ENCODE measurements around the gene TRIM9. TPM values are rescaled to one million over a fixed set of nuclear protein-coding genes. Genes with fewer than 3 reads are reported as not detected.

The TRIM9 gene
- total RNA-seq, 1 donor from 2014 or later = under 0.01 TPM

DNA sequence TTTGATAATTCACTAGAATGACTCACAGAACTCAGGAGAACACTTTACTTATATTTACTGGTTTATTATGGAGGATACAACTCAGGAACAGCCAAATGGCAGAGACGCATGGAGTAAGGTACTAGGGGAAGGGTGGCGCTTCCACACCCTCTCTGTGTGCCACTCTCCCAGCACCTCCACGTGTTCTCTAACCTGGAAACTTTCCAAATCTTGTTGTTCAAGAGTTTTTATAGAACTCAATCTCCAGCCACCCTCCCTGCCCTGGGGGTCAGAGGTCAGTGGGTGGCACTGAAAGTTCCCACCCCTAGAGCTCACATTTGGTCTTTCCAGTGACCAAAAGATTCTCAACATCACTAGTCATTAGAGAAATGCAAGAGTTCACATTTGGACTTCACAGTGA is 13.2 kb downstream of the TRIM9 start:
- H3K27me3 ChIP-seq (ENCODE audit: control insufficient read depth, insufficient read depth, low read length) = no peaks in the 10 kb centered on the region
- no peak for FAIRE-seq

DNA sequence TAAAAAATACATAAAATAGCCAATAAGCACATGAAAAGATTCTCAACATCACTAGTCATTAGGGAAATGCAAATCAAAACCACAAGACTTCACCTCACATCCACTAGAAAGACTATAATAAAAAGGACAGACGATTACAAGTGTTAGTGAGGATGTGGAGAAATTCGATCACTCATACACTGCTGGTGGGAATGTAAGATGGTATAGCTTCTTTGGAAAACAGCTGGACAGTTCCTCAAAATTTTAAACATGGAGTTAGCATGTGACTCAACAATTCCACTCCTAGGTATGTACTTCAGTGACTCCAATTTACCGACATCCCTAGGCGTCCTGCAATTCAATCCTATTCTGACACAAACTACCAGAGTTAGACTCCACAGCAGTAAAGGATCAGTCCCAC is 13.7 kb downstream of the TRIM9 start:
- H3K4me3 ChIP-seq (ENCODE audit: low read depth, low read length) = no peak overlapping the region
- DNase-seq (ENCODE audit: low read depth) (no peak), FAIRE-seq (no peak)
- TF ChIP-seq, protein P1, sequence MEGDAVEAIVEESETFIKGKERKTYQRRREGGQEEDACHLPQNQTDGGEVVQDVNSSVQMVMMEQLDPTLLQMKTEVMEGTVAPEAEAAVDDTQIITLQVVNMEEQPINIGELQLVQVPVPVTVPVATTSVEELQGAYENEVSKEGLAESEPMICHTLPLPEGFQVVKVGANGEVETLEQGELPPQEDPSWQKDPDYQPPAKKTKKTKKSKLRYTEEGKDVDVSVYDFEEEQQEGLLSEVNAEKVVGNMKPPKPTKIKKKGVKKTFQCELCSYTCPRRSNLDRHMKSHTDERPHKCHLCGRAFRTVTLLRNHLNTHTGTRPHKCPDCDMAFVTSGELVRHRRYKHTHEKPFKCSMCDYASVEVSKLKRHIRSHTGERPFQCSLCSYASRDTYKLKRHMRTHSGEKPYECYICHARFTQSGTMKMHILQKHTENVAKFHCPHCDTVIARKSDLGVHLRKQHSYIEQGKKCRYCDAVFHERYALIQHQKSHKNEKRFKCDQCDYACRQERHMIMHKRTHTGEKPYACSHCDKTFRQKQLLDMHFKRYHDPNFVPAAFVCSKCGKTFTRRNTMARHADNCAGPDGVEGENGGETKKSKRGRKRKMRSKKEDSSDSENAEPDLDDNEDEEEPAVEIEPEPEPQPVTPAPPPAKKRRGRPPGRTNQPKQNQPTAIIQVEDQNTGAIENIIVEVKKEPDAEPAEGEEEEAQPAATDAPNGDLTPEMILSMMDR (IDR thresholded peaks at IDR 0.05; ENCODE audit: insufficient read depth, low read length, severe bottlenecking) = no peak
- no peaks in the 10 kb centered on the region for H3K27me3 ChIP-seq (ENCODE audit: control insufficient read depth, insufficient read depth, low read length)
- H3K36me3 ChIP-seq (ENCODE audit: control insufficient read depth, insufficient read depth, low read length) = no peaks in the 10 kb centered on the region

More for the DNA sequence above, 13.2 kb downstream of the TRIM9 start:
- no peaks in the 10 kb centered on the region for H3K36me3 ChIP-seq (ENCODE audit: control insufficient read depth, insufficient read depth, low read length)
- H3K4me3 ChIP-seq (ENCODE audit: low read depth, low read length) = no peak overlapping the region
- TF ChIP-seq, protein P1 (IDR thresholded peaks at IDR 0.05; ENCODE audit: insufficient read depth, low read length, severe bottlenecking) = no peak
- no peak for DNase-seq (ENCODE audit: low read depth)

DNA sequence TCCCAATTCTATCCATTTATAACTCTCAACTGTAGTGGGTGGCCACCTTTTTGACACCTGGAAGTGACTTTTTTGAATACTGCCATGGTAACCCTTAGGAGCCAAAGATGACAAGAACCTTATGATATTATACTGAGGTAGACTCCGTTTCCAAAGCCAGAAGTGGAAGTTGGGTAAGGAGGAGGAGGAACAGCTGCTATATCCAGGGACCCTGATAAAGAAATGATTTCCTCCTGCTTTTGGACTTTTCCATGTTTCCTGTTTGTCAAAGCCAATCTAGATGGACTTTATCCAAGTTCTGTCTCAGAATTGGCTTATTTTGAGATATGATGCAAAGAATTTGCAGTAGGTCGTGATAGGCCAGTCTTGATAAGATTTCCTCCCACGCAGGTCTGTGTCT is 14.3 kb downstream of the TRIM9 start:
- FAIRE-seq = no peak
- DNase-seq (ENCODE audit: low read depth) = no peak
- TF ChIP-seq, protein P1 (IDR thresholded peaks at IDR 0.05; ENCODE audit: insufficient read depth, low read length, severe bottlenecking) = no peak
- no peaks in the 10 kb centered on the region for H3K36me3 ChIP-seq (ENCODE audit: control insufficient read depth, insufficient read depth, low read length)
- H3K27me3 ChIP-seq (ENCODE audit: control insufficient read depth, insufficient read depth, low read length) = no peaks in the 10 kb centered on the region
- no peak overlapping the region for H3K4me3 ChIP-seq (ENCODE audit: low read depth, low read length)

DNA sequence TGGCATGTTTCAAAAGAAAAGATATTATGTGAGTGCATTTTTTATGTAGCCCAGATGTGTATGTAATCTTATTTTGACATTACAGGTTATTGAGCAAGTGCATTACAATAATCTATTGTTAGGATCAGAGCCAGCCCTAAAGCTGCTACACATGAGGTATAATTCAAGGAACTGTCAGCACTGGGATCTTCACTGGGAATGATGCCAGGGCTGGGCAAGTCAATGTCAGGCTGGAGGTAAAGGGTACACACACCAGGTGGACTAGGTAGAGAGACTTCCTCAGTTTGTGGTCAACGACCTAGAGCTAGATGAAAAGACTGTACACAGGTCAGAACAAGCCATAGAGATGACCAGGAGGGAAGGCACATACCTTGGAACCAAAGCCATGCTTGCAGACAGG is 15.4 kb downstream of the TRIM9 start:
- Histone ChIP-seq H3K4me3 (ENCODE audit: low read depth, low read length) (no peak overlapping the region), H3K27me3 (ENCODE audit: control insufficient read depth, insufficient read depth, low read length) (no peaks in the 10 kb centered on the region), H3K36me3 (ENCODE audit: control insufficient read depth, insufficient read depth, low read length) (no peaks in the 10 kb centered on the region)
- TF ChIP-seq, protein P1 (IDR thresholded peaks at IDR 0.05; ENCODE audit: insufficient read depth, low read length, severe bottlenecking) = no peak
- FAIRE-seq (peak; percentile 36), DNase-seq (ENCODE audit: low read depth) (peak; percentile 55)

DNA sequence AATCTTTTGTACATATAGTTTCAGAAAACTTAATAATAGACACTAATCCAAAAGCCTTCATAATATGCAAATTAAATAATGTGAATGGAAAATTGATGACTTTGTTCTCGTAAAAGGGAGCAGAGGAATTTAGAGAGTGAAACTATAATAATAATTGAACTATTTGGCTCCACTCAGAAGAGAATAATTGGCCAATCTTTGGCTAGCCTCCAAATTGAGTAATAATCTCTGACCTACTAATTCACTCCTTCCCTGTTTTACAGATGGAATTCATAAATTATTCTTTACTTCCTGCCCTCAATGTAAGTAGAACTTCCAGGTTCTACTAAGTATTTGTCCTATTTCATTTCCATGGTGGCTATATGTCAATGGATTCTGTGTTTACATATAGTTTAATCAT is 15.8 kb downstream of the TRIM9 start:
- TF ChIP-seq, protein P1 (IDR thresholded peaks at IDR 0.05; ENCODE audit: insufficient read depth, low read length, severe bottlenecking) = no peak
- no peak for FAIRE-seq
- peak; percentile 74 for DNase-seq (ENCODE audit: low read depth)
- no peak overlapping the region for H3K4me3 ChIP-seq (ENCODE audit: low read depth, low read length)
- H3K36me3 ChIP-seq (ENCODE audit: control insufficient read depth, insufficient read depth, low read length) = no peaks in the 10 kb centered on the region
- H3K27me3 ChIP-seq (ENCODE audit: control insufficient read depth, insufficient read depth, low read length) = no peaks in the 10 kb centered on the region

DNA sequence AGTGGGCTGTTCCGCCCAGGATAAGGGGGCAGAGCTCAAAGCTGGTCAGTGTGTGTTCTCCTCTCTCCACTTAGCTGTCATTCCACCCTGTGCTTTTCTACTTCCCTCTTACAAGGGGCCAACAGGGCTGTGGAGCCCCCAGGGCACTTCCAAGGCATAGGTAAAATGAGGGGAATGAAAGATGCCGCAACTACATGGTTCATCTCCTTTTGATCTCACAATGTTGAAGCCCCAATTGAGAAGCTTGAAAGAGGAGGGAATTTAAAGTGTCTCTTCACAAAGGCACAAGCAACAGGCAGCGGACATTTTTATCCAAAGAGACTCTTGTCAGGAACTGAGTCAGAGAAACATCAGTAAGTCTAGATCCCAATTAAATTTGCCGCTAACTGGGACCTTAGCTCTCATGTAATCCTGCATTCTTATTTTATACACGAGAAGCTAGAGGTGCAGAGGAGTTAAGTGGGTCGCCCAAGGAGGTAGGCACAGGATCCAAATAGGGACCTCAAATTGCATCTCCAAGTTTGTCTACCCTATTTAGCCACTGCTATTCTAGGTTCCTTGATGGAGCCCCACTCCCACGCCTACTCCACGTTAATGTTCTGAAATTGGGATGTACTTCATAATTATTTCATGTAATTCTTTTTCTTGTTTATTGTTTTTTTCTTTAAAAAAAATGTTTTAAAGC is 20.1 kb downstream of the TRIM9 start:
- no peaks in the 10 kb centered on the region for H3K27me3 ChIP-seq (ENCODE audit: control insufficient read depth, insufficient read depth, low read length)
- FAIRE-seq (no peak), DNase-seq (ENCODE audit: low read depth) (no peak)
- H3K4me3 ChIP-seq (ENCODE audit: low read depth, low read length) = no peak overlapping the region
- TF ChIP-seq, protein P1 (IDR thresholded peaks at IDR 0.05; ENCODE audit: insufficient read depth, low read length, severe bottlenecking) = no peak
- H3K36me3 ChIP-seq (ENCODE audit: control insufficient read depth, insufficient read depth, low read length) = no peaks in the 10 kb centered on the region
